ENCODE results near the gene SYT12.

Gene SYT12

GRCh38 chr11:67034350-67034749 lies 11.4 kb downstream of the SYT12 start:
- H3K4me3 ChIP-seq (IDR thresholded peaks at IDR 0.05; ENCODE audit: insufficient read depth, low read depth, low read length), result no peak overlapping the region
- peaks cover 14% of the 10 kb centered on the region for H3K4me1 ChIP-seq (ENCODE audit: low read depth, poor library complexity, severe bottlenecking)
- H3K9ac ChIP-seq, result no peak overlapping the region
- peak overlapping the region; percentile 33 for H3K4me2 ChIP-seq
- no peak overlapping the region for H3K27ac ChIP-seq
- no peaks in the 10 kb centered on the region for H3K79me2 ChIP-seq (ENCODE audit: insufficient read depth, low read depth)
- TF ChIP-seq CTCF (conservative IDR thresholded peaks at IDR 0.05; ENCODE audit: low read depth, low read length), result no peak
- no peaks in the 10 kb centered on the region for H3K36me3 ChIP-seq (ENCODE audit: insufficient read depth)
- H4K20me1 ChIP-seq (ENCODE audit: insufficient read depth), result no peaks in the 10 kb centered on the region
- H3K27me3 ChIP-seq (ENCODE audit: insufficient read depth, low read depth), result no peaks in the 10 kb centered on the region; the same call in 1 of the 2 replicates
- no peak overlapping the region for H2AFZ ChIP-seq (ENCODE audit: low read depth)

GRCh38 chr11:67040147-67040546 lies 17.2 kb downstream of the SYT12 start:
- no peaks in the 10 kb centered on the region for H3K36me3 ChIP-seq (ENCODE audit: insufficient read depth)
- no peak overlapping the region for H3K9ac ChIP-seq
- no peak overlapping the region for H3K4me2 ChIP-seq
- no peak overlapping the region for H3K4me3 ChIP-seq (IDR thresholded peaks at IDR 0.05; ENCODE audit: insufficient read depth, low read depth, low read length)
- H3K27ac ChIP-seq, result no peak overlapping the region
- H2AFZ ChIP-seq (ENCODE audit: low read depth), result no peak overlapping the region
- no peaks in the 10 kb centered on the region for H3K79me2 ChIP-seq (ENCODE audit: insufficient read depth, low read depth)
- peaks cover 11% of the 10 kb centered on the region for H3K27me3 ChIP-seq (ENCODE audit: insufficient read depth, low read depth)
- no peaks in the 10 kb centered on the region for H4K20me1 ChIP-seq (ENCODE audit: insufficient read depth)
- no peaks in the 10 kb centered on the region for H3K4me1 ChIP-seq (ENCODE audit: low read depth, poor library complexity, severe bottlenecking)
- TF ChIP-seq CTCF (conservative IDR thresholded peaks at IDR 0.05; ENCODE audit: low read depth, low read length), result no peak

- Histone ChIP-seq H3K4me1 (ENCODE audit: low read depth, poor library complexity, severe bottlenecking) (no peaks in the 10 kb centered on the region), H3K27ac (no peak overlapping the region), H3K4me2 (no peak overlapping the region), H3K79me2 (ENCODE audit: insufficient read depth, low read depth) (no peaks in the 10 kb centered on the region), H3K27me3 (ENCODE audit: insufficient read depth, low read depth) (peaks cover 11% of the 10 kb centered on the region), H4K20me1 (ENCODE audit: insufficient read depth) (no peaks in the 10 kb centered on the region), H3K36me3 (ENCODE audit: insufficient read depth) (no peaks in the 10 kb centered on the region), H3K9ac (no peak overlapping the region), H2AFZ (ENCODE audit: low read depth) (no peak overlapping the region), H3K4me3 (IDR thresholded peaks at IDR 0.05; ENCODE audit: insufficient read depth, low read depth, low read length) (no peak overlapping the region)
- no peak for TF ChIP-seq CTCF (conservative IDR thresholded peaks at IDR 0.05; ENCODE audit: low read depth, low read length)
Observed at GRCh38 chr11:67041602-67042001, 18.7 kb downstream of the SYT12 start.

- Histone ChIP-seq H4K20me1 (ENCODE audit: insufficient read depth) (no peaks in the 10 kb centered on the region), H3K27ac (no peak overlapping the region), H3K27me3 (ENCODE audit: insufficient read depth, low read depth) (peaks cover 11% of the 10 kb centered on the region), H2AFZ (ENCODE audit: low read depth) (no peak overlapping the region), H3K4me3 (IDR thresholded peaks at IDR 0.05; ENCODE audit: insufficient read depth, low read depth, low read length) (no peak overlapping the region), H3K79me2 (ENCODE audit: insufficient read depth, low read depth) (no peaks in the 10 kb centered on the region), H3K4me2 (no peak overlapping the region), H3K9ac (no peak overlapping the region), H3K4me1 (ENCODE audit: low read depth, poor library complexity, severe bottlenecking) (no peaks in the 10 kb centered on the region), H3K36me3 (ENCODE audit: insufficient read depth) (no peaks in the 10 kb centered on the region)
- no peak for TF ChIP-seq CTCF (conservative IDR thresholded peaks at IDR 0.05; ENCODE audit: low read depth, low read length)
Observed at GRCh38 chr11:67043572-67044349, 20.8 kb downstream of the SYT12 start.
